A549 treated with GW870086 at 1 μM for 4 hours (cell line): Measurements from ENCODE around the gene TRAM1L1. TPM values are rescaled to one million over a fixed set of nuclear protein-coding genes. Genes with fewer than 3 reads are reported as not detected.

Experiments
- total RNA-seq: library from RNA; stranded (reverse); fragments of 200-300 nt; extraction: Qiagen RNA extraction; gene quantifications from 5 replicates; pipeline ENCODE4 v1.2.3, GENCODE V29; 2022; ENCODE audit warnings: low read depth

TRAM1L1 gene
- 0.40 to 0.70 TPM (median 0.59 TPM) in 5 replicates for total RNA-seq

GRCh38 chr4:117084866-117085701 lies at the start of gene TRAM1L1:
Gene TRAM1L1 (minus strand): TSS chr4:117085576. CDS start chr4:117085393, 183 bp downstream.

